Medulla oblongata (tissue), 1 donor: ENCODE results near the gene BHLHE23.
A peak's percentile ranks its signal among the peaks of the same experiment; 100 is the strongest.

Source experiments
- DNase-seq: peaks from one replicate; pipeline ENCODE4 v3.0.0-alpha.2; 2015; ENCODE audit errors: extremely low spot score

The BHLHE23 gene

DNA sequence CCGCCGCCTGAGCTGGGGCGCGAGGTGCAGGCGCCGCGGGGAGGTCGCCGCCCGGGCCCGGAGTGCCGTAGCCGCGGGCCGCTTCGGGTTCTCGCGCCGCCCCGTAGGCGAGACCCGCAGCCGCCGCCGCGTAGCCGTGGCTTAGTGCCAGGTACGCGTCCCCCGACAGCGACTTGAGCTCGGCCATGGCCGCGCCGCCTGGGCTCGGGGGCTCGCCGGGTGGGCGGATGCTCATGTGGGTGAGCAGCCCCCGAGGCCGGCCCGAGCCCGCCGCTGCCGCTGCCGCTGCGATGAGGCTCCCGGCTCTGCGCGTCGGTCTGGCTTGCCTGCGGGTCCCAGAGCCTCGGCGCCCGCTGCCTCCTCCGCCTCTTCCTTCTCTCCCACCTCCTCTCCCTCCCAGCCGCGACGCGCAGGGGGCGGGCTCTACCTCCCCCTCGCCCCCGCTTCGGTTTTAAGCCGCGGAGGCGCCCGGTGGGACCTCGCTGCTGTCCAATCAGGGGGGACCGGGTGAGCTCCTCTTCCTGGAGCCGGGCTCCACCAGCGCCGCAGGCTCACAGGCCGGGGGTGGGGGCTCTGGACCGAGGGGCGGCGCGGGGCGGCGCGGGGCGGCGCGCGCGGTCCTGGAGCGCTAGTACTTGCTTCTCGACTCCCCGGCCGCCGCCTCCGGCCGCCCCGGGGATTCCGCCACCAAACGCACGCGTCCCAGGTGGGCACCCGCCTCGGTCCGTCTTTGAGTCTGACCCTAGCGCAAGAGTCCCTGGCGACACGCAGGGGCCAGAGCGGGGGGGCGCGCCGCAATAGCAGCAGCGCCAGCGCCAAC lies at the start of gene BHLHE23:
Gene BHLHE23, minus strand, starts transcription at position 425 of the 820 bp plus-strand sequence. Its CDS starts 190 bp downstream, at position 235.
- DNase-seq = no peak

DNA sequence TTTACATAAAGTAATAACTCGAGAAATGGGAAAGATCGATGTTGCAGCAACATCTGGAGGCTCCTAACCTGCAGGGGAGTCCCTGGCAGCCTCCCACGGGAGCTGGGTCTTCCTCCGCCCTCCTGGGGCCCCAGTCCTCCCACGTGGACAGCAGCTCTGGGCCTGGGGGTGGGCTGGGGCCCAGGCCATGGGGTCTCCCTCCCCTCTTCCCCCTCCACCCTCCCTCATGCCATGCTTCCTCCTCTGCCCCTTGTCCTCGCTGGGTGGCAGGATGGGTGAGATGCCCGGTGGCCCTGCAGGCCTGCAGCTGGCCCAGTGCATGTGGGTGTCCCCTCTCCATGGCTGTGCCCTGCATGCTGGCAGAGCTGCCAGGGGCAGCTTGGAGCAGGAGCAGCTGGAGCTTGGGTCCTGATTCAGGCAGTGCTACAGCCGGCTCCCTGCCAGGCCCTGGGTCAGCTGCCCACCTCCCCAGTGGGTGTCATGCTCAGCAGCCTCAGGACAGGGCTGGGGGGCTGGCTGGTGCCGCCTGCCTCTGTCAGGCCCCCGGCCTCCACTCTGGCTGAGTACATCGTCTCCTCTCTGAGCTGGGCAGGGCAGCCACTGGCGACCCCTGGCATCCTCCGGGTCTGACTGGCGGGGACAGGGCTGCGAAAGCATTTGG lies 48.9 kb upstream of the BHLHE23 start:
- peak; percentile 6 for DNase-seq

DNA sequence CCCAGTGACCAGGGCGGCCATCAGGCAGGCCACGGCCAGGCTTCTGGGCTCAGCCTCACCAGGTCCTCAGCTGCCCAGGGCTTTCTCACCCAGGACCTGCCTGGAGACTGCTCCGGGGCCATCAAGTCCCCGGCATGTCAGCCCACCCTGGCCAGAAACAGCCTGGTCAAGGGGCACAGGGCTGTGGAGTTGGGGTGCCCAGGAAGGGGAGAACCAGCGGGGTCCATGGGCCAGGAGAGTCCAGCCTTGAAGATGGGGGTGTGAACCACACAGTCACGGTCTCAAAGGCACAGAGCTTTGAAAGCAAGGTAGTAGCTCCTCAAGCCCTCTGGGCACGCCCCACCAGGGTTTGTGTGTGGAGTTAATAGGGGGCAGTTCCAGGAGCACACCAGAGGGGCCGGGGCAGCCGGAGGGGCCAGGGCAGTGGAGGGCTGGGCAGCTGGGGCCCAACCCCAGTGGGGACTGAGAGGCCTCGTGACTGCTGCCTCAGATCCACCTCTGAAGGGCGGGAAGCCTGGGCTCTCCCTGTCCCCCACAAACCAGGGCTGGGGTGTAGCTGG lies 48.0 kb upstream of the BHLHE23 start:
- no peak for DNase-seq

DNA sequence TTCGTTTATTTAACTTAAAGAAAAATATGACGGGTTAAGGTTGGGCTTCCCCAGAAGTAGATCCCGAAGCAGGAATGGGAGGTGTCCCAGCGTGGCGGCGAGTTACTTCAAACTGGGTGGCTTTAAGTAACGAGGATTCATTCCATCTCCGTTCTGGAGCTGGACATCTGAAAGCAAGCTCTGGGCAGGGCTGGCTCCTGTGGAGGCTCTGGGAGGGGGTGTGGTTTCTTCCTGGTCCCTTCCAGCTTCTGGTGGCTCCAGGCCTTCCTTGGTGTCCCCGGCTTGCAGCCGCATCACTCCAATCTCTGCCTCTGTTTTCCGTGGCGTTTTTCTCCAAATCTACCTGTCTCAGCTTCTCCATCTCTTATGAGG lies 47.3 kb upstream of the BHLHE23 start:
- DNase-seq = no peak

DNA sequence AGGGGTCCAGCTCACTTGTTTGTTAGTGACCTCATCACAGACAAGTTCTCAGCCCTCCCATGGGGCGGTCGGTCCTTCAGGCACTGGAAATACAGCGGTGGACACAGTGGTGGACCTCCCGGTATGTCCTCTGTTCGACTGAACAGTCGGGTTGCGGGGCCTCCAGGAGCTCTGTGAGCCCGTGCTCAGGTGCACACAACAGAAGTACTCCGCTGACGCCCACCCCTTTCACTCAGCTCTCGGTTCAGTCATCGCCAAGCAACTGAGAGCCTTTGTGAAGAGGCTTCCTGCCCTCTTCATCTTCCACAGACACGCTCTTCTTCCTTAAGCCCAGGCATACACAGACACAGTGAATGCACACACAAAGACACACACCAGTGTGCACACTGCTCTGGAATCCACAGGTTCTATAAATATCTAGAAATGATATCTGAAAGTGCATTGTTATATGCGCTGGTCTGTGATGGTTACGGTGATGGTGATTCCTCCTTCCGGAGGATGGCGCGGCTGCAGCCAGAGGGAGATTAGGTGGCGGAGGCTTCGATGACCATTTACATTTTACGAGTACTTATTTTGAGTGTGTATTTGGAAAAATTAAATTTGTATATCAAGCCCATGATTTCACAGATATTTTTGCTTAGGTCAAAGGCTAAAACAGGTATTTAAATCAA lies 46.8 kb upstream of the BHLHE23 start:
- DNase-seq = no peak

DNA sequence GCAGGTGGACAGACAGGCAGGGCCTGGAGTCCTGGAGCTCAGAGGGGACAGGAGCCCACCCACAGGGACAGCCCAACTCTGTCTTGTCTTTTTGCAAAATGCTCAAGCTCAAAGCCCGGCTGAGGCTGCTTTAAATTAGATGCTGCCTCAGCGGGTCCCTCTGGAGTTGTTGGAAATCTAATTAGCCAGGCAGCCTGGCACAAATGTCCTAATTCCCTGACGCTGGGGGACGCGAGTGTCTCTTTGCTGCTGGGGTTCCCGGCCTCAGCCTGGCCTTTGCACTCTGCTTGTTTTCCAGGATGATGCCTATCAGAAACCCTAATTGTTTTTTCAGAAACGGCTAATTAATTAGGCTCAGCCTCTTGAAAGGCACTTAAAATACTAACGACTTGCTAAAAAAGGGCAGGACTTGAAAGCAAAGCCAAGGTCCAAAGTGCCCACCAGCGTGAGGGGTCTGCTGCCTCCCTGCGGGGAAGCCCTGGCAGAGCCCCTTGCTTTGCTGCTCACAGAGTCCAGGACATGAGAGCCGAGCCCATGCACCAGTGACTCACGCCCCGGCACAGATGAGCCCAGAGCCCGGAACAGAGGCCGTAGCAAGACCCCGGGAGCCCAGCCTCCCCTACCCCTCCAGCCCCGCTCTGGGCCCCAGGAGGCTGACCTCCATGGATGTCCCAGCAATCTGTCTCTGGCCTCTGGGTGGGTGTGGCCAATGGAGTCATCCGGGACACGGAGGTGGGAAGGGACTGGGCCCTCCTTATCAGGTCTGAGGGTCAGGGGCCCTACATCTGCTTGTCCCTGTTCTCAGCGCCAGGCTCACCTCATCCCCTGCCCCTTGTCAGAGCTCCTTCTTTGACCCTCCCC lies 46.0 kb upstream of the BHLHE23 start:
- DNase-seq = no peak

DNA sequence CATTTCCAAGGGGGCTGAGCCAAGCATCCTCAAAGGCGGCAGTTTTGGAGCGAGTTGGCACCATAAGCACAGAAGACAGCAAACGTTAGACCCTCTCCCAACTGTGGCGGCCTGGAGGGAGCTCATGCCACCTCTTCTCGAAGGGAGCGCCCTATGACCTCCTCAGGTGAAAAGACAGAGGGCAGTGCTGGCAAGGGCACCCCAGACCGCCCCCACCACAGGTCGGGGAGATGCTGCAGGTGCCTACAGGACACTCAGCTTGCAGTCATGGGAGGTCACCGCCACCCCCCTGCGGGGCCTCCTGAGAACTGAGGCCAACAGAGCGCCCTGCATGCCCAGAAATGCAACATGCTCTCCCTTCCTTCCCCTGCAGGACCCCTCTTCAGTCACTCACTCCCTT lies 45.1 kb upstream of the BHLHE23 start:
- no peak for DNase-seq

DNA sequence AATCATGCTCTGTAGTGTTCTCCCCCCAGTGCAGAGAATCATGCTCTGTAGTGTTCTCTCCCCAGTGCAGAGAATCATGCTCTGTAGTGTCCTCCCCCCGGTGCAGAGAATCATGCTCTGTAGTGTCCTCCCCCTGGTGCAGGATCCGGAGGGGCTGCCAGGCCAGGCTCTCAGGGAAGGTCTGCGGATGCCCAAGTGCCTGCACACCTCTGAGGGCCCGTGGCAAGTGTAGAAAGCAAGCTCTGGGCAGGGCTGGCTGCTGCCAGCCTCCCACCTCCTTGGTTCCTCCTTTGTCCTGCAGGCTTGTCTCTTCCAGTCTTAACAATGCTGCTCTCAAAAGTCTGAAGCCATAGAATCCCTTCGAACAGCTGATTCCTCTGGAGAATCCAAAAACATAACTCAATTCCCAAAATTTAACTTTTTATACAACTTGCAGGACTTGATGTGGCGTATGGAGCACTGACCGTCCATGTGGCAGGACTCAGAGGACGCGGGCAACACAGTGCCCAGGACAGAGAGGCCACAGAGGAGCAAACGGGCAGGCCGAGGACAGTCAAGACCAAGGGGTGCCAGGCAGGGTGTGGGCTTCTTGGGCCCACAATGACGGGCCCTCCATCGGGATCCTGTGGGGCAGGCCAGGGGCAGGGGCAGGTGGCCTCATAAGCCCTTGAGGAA lies 44.6 kb upstream of the BHLHE23 start:
- DNase-seq = no peak

DNA sequence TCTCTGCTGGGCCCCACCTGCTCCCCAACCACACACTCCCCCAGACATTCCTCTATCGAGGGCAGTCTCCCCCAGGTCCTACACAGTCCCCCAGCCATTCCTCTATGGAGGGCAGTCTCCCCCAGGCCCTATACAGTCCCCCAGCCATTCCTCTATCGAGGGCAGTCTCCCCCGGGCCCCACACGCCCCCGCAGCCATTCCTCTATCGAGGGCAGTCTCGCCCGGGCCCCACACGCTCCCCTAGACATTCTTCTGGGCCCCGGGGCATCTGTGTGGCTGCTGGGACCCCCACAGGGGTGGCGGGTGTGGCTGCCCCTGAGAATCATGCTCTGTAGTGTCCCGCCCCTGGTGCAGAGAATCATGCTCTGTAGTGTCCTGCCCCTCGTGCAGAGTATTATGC lies 43.6 kb upstream of the BHLHE23 start:
- DNase-seq = no peak

DNA sequence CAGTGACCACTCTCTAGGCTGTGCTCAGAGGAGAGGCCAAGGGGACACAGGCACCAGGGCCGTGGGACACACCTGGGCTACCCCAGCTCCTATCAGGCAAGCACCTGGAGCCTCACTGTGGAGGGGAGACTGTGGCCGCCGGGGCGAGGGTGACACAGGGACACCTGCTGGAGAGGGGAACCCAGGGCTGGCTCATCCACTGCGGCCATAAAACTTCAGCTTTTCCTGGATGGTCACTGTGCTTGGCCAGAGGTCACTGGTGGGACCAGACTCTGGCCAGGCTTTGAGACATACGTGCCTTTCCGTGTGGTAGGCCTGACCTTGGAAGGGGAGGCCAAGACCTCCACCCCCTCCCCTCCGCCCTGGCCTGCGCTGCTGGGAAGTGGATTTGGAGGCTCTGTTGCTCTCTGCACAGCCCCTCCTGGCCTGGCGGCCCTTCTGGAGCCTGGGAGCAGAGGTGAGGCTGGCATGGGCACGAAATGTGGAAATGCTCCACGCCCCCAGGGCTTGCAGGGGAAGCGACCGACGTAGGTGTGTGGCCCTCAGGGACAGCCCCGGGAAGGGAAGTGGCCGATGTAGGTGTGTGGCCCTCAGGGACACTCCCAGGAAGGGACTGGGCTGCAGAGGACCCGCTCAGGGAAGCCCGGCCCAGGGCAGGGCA lies 42.9 kb upstream of the BHLHE23 start:
- DNase-seq = no peak

DNA sequence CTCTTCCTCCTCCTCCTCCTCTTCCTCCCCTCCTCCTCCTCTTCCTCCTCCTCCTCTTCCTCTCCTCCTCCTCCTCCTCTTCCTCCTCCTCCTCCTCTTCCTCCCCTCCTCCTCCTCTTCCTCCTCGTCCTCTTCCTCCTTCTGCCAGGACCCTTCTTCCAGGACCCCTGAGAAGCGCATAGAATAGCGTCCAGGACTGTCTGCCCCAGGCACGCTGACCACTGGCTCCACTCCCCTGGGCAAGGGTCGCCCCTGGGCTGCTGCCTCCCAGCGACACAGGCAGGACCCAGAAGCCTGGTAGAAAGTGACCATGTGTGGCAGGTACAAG lies 42.4 kb upstream of the BHLHE23 start:
- DNase-seq = no peak

DNA sequence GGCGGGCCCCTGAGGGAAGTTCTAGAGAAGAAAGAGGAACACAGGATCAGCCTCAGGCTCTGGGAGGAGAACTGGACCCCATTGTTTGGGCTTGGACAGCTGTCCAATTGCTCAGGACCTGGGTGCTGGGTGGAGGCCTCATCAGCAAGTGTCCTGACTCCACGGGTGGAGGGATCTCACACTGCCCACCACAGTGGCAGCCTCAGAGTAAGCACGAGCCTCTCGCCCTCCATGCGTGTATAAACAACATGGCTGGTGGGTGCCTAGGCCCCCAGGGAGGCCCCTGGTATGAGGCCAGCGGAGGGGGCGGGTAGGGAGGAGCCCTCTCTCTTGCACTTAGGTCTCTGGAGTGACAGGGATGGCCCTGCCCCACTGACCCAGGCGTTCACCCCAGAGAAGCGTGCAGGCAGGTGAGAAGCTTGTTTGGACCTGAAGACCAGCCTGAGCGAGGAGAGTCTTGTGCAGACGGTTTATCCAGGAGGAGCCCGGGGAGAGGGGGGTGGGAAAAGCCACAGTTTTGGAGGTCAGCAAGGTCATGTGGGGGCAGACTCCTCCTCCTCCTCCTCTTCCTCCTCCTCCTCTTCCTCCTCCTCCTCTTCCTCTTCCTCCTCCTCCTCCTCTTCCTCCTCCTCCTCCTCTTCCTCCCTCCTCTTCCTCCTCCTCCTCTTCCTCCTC lies 41.9 kb upstream of the BHLHE23 start:
- DNase-seq = no peak

DNA sequence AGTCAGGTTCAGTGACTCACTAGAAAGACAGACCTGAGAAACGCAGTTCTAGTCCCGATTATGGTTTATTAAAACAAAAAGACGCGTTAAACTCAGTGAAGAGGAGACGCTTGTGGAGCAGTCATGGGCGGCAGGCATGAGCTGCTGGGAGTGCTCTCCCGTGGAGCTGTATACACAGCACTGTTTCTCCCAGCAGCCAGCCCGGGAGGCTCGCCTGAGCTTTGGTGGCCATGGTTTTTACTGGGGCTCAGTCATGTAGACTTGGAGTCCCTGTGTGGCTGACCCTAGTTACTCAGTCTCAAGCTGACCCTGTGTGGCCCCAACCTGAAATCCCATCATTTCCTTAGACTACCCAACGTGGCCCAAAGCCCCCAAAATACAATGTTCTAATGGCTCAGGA lies 41.2 kb upstream of the BHLHE23 start:
- DNase-seq = no peak

DNA sequence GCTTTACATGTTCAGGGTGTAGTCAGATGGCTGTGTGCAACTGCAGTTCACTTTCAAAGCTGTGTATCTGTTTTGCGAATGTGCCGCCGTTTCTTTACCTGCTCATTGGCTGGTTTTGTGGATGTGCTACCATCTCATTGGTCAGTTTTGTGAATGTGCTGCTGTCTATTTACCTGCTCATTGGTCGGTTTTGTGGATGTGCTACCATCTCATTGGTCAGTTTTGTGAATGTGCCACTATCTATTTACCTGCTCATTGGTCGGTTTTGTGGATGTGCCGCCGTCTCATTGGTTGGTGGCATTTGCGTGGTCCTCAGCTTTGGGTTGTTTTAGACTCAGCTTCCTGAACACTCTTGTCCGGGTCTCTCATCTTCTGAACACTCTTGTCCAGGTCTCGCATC lies 40.5 kb upstream of the BHLHE23 start:
- DNase-seq = no peak

DNA sequence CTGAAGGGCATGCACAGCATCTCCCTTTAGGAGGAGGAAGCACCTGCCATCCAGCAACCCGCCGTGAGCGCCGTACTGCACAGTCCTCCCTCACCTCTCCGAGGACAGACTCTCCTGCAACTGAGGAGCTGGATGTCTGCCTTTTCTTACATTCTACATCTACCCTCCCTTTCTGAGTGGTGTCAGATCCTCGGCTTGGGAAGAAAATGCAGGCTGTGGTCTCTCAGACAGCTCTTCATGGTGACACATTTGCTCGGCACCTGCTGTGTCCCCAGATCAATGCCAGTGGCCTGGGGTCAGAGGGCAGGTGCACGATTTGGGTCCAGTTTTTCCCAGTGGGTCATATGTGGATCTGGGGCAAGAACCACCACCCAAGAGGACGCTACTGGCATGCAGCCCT lies 40.1 kb upstream of the BHLHE23 start:
- DNase-seq = no peak

DNA sequence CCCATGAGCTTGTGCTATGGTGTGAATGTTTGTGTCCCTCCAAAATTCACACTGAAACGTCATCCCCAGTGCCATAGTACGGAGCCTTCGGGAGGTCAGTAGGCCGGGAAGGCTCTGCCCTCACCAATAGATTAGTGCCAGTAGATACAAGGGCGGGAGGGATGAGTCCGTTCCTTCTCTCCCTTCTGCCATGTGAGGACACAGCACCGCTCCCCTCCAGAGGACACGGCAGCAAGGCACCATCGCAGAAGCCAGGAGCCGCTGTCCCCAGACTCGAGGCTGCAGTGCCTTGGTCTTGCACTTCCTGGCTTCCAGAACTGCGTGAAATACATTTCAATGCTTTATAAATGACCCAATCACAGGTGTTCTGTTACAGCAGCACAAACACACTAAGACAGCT lies 39.2 kb upstream of the BHLHE23 start:
- DNase-seq = no peak

DNA sequence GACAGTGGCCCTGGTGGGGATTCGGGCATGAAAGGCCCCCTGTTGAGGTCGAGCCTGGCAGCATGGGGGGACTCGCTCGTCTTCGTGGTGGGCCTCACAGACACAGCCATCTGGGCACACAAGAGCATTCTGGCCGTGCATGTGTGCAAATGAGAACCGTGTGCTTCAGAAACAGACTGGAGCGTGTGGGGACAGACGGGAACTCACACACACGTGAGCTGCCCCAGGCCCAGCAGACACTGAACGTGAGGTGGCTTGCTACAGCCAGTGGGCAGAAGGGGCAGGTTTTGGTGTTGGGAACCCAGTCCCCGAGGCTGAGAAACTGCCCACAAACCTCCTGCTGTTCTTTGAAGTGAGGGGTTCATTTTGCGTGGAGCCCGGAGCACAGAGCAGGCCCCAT lies 38.6 kb upstream of the BHLHE23 start:
- DNase-seq = no peak

DNA sequence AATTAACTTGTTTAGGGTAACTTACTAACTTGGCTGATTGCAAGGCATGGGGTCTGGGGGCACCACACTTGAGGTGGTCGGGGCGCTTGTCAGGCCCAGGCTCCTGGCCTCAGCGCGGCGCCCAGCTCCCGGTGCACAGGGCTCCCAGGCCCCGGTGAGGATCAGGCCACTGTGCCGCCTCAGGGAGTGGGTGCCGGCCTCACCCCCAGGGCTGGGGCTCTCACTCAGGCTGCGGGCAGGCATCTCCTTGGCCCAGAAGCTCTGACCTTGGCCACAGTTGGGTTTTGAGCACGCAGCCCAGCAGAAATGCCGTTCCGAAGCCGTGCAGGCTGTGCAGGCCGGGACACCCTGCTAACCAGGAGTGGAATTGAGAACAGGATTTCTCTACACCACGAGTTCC lies 37.8 kb upstream of the BHLHE23 start:
- DNase-seq = no peak

DNA sequence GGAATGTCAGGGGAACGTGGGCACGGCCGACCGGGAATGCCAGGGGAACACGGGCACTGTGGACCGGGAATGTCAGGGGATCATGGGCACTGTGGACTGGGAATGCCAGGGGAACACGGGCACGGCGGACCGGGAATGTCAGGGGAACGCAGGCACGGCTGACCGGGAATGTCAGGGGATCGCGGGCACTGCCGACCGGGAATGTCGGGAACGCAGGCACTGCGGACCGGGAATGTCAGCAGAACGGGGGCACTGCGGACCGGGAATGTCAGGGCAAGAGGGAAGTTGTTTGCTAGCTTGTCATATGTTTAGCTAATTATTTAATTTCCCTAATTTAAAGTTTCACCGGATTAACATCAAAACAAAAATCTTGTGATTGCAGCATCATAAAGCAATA lies 37.4 kb upstream of the BHLHE23 start:
- DNase-seq = no peak
